Measurements from ENCODE around the gene FEM1C.

DNA sequence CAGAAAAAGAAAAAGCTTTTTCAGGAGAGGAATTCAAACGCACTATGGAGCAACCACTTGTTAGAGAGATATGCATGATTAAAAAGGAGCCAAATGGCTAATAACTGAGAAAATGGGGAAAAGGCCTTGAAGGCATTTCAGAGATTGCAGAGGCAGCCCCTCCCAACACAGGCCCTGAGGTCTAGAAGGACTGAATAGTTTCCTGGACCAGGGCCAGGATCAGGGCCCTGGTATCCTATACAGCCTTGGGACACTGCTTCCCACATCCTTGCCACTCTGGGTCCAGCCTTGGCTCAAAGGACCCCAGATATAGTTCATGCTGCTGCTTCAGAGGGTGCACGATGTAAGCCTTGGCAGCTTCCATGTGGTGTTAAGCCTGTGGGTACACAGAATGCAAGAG is 20.7 kb upstream of the FEM1C start:
- TF ChIP-seq, protein P1, sequence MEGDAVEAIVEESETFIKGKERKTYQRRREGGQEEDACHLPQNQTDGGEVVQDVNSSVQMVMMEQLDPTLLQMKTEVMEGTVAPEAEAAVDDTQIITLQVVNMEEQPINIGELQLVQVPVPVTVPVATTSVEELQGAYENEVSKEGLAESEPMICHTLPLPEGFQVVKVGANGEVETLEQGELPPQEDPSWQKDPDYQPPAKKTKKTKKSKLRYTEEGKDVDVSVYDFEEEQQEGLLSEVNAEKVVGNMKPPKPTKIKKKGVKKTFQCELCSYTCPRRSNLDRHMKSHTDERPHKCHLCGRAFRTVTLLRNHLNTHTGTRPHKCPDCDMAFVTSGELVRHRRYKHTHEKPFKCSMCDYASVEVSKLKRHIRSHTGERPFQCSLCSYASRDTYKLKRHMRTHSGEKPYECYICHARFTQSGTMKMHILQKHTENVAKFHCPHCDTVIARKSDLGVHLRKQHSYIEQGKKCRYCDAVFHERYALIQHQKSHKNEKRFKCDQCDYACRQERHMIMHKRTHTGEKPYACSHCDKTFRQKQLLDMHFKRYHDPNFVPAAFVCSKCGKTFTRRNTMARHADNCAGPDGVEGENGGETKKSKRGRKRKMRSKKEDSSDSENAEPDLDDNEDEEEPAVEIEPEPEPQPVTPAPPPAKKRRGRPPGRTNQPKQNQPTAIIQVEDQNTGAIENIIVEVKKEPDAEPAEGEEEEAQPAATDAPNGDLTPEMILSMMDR (IDR thresholded peaks at IDR 0.05): no peak
- TF ChIP-seq EP300 (IDR thresholded peaks at IDR 0.05): no peak

All from gastroesophageal sphincter (tissue), 3 donors.